Tibial nerve (tissue), 4 donors: Measurements from ENCODE around the gene FLOT2.

Source experiments
- EP300 ChIP-seq, 2 donors: sonication (generic); formaldehyde crosslinking; IDR thresholded peaks; one replicate each; pipeline ENCODE4 v1.6.1; 2017; ENCODE audit warnings: antibody characterized with exemption in 2 of 2, mild to moderate bottlenecking in 1 of 2
- POLR2A ChIP-seq, 2 donors: fragments of 450-650 bp; IDR thresholded peaks; one replicate each; pipeline ENCODE4 v1.6.1; 2017; ENCODE audit warnings: antibody characterized with exemption in 2 of 2, mild to moderate bottlenecking in 2 of 2, moderate library complexity in 2 of 2
- TF ChIP-seq, protein P1 (sequence below), 5 experiments: fragments of 200-600 bp in 3 of 5; fragments of 450-650 bp in 2 of 5; sonication (generic) in 3 of 5; IDR thresholded peaks; one replicate each; pipeline ENCODE4 v1.5.1; 2016 to 2019; ENCODE audit warnings: antibody characterized with exemption in 5 of 5, mild to moderate bottlenecking in 3 of 5, moderate library complexity in 2 of 5

DNA sequence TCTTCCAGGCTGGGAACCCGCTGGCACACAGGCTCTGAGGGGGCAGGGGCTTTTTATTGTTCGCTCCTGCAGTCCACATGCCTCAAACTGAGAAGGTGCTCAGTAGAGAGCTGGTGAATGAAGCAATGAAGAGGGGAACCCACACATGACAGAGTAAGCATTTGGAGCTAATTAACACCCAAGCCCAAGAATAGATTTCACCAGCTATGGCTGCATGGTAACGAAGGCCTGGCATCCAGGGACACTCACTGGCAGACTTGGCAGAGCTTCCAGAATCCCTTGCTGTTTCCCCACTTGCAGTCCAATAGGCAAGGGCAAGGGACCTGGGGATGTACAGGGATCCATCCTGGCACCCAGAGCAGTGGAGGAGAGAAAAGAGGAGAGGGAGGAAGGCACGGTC is 12.2 kb downstream of the FLOT2 start:
- no peak for TF ChIP-seq POLR2A (IDR thresholded peaks at IDR 0.05)
- TF ChIP-seq, protein P1, sequence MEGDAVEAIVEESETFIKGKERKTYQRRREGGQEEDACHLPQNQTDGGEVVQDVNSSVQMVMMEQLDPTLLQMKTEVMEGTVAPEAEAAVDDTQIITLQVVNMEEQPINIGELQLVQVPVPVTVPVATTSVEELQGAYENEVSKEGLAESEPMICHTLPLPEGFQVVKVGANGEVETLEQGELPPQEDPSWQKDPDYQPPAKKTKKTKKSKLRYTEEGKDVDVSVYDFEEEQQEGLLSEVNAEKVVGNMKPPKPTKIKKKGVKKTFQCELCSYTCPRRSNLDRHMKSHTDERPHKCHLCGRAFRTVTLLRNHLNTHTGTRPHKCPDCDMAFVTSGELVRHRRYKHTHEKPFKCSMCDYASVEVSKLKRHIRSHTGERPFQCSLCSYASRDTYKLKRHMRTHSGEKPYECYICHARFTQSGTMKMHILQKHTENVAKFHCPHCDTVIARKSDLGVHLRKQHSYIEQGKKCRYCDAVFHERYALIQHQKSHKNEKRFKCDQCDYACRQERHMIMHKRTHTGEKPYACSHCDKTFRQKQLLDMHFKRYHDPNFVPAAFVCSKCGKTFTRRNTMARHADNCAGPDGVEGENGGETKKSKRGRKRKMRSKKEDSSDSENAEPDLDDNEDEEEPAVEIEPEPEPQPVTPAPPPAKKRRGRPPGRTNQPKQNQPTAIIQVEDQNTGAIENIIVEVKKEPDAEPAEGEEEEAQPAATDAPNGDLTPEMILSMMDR (IDR thresholded peaks at IDR 0.05) = no peak
- no peak for TF ChIP-seq EP300 (IDR thresholded peaks at IDR 0.05)
